GM18951 (cell line): ENCODE data around the gene ZNF277.

Source experiments
- POLR2A ChIP-seq: IDR thresholded peaks from 4 replicates; pipeline ENCODE4 v1.6.1; 2011; ENCODE audit warnings: mild to moderate bottlenecking; ENCODE audit not compliant: insufficient read length, insufficient read depth; ENCODE audit errors: extremely low read depth
- in situ Hi-C: fragments of 300-500 bp; cut with MboI; formaldehyde crosslinking; loops from one replicate; pipeline ENCODE4 v1.12.0; 2022; ENCODE audit warnings: low sequenced_read_pairs, mixed read lengths, inconsistent platforms; ENCODE audit not compliant: unreplicated experiment

Gene ZNF277

DNA sequence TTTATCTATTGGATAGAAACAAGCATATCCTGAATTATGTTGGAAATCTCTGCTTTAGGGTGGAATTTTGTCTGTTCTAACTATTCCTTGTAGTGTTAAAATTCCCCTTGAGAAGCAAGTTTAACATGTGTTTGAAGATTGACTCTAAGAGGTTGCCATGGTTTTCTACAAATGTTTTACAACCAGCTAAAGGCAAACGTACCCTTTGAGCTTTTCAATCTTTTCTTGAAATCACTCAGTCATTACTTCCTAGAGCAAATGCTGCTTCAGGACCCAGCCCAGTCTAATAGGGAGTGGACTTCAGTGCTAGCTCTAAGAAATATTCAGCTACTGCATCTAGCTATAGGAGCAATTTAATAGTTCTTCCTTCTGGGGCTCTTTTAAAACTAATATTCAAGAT, 125.0 kb downstream of the ZNF277 start:
- TF ChIP-seq POLR2A = no peak
- in situ Hi-C loops = no loop called here

DNA sequence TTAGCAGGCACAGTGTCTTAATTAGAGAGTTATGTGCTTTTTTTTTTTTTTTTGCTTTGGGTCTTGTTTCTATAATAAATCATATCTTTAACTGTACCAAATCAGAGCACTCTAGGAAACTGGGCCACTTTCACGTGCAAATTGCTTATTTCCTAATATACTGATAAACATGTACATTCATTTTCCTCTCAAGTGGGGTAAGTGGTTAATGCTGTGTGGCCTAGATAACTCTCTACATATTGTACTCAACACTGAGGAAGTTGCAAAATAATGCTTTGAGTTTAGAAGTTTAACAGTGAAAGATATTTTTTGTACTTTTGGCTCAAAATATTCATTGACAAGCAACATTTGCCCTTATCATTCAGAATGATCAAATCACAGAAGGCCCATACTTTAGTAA, 127.9 kb downstream of the ZNF277 start:
- in situ Hi-C loops = no loop called here
- TF ChIP-seq POLR2A = no peak

DNA sequence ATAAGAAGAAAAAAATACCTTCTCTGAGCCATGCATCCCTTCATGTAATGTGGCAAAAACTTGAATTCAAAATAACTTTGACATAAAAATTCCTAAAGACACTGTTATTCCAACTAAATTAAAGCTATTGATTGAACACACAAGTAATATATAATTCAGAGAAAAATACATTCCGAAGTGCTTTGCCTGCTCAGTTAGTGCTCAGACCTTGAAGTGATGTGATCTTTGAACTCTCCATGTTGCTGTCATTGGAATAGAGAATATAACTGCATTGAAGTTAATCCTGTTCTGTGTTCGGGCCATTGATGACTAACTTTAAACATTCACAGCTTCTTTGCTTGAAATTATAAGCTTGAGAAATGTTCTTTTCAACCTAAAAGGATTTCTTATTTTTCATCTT, 129.8 kb downstream of the ZNF277 start:
- no peak for TF ChIP-seq POLR2A
- in situ Hi-C loops = no loop called here

DNA sequence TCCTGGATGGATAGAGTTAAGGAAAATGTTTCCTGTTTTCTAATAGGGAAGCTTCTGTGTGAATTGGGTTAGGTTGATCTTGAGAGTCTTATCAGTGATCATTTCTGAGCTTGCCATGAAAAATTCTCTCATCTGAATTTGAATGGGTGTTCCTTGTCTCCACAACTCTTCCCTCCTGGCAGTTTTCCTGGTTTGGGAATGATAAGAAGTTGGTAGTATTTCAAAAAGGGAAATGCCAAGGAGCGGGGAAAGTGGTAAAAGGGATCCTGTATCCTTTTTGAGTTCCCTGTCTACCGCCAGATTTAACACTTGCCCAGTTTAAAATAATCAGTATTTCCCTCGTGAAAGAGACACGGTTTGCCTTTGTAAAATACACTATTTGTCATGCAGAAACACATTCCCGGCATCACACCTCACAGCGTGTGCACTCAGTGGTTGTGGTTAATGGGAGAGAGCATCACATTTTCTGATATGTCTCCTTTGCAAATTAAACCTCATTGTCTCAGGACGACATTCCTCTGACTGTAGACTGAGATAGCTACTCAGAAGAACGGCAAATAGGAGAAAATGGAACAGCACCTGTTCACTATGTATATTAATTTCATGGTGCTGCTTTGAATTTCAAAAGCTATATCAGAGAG, 130.6 kb downstream of the ZNF277 start:
- in situ Hi-C loops = no loop called here
- TF ChIP-seq POLR2A = no peak

DNA sequence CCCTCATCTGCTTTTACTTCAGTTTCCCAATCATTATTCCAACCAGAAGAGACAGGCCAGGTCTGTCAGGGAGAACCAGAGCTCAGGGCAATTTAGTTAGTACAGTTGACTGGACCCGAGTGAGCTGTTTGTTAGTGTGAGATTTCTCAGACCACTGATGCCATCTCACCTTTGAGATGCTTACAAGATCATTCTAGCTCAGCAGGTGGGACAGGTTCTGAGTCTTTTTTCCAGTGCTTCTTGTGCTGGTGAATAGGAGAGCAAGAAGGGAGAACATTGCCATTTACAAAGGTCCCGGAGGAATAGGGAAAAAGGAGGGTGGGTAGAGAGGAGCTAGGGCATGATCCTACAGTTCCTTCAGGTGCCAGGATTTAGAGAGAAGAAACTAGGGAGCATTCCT, 131.4 kb downstream of the ZNF277 start:
- no peak for TF ChIP-seq POLR2A
- in situ Hi-C loops = no loop called here

DNA sequence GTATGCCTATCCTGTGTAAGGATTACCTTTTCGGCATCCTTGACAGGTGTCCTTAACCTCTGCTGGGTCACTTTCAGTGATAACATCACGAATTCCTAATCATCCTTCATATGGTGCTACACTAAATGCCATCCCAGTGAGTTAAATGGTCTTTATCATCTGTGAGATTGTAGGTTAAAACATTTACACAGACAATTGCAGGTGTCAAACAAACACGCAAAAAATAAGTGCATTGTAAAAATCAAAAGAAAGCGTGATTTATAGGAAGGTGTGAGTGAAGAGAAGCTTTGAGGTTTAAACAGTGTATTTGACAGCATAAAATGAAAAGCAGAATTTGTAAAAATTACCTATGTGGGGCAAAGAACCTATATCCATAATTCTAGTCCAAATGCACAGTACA, 132.3 kb downstream of the ZNF277 start:
- TF ChIP-seq POLR2A = no peak
- in situ Hi-C loops = no loop called here

DNA sequence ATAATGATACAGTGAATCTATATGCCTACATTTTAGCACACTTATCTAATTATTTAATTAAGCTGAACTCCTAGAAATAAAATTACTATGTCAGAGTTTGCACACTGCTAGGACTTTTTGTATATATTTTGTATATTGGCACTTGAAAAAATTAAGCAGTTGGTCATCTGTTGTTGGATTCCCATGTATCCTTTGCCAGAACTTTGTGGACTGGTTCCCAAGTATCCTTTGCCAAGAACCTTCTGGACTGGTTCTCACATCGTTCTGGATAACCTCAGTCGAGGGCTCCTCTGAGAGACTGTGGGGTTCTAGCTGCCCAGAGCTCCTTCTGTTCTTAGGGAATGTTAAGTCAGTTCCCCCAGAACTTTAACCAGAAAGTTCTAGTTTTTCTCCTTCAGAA, 135.0 kb downstream of the ZNF277 start:
- TF ChIP-seq POLR2A = no peak
- in situ Hi-C loops = no loop called here

DNA sequence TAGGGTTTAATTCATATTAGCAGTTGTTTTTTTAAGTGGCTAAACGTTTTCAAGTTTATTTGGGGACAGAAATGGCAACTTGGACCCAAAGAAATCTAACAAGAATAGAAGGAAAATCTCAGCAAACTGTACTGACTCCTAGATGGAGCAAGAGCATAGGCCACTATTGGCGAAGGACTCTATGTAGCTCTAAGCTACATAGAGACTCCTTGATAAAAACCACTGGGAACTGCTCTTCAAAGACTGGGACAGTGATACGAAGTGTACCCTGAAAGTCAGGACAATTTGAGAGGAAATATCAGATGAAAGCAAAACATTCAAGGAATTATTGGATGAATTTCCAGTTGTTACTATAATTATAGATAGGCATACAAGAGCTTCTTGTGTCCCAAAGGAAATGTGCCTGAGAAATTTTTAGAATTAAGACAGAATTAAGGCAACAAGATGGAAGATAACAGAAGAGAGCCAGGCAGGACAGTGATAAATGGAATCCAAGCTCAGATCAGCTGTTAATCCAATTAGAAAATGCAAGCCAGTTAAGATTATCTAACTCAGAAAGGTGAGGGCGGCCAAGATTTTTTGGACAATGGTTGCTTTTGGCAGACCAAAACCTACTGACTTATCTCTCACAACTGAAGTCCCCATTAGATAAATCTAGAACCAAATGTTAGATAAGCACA, 140.0 kb downstream of the ZNF277 start:
- in situ Hi-C loops = no loop called here
- no peak for TF ChIP-seq POLR2A

DNA sequence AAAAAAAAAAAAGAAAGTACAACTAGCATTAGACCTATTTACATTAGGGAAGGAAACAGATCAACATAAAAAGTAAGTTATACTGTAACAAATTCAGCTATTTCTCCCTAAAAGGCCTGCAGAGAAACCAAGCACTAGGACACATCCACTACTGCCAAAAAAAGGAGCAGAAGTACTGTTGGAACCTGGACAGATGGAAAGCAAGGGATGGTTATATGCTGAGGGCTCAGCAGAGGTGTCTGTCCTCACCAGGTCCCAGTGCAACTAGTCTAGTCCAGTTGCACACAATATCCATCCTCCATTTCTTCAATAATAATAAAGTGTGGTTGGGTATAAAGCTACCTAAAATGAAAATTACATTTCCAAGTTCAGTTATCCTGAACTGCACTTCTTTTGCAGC, 140.6 kb downstream of the ZNF277 start:
- in situ Hi-C loops = no loop called here
- no peak for TF ChIP-seq POLR2A

DNA sequence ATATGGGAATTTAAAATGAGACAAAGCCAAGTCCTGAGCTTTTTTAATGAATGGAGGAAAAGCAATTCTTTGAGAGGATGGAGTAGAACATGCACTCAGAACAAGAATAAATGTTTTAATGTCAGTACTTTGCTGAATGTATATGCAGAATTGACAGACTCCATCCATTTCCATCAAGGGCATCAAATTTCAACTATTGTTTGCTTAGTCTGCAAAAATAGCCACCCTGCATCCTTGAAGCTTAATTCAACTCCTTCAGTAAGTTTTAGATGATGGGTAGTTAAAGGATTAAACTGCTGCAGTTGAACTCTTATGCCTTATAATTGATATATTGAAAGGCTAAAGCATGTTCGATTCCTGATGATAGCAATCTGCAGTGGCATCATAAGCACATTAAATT, 144.1 kb downstream of the ZNF277 start:
- no peak for TF ChIP-seq POLR2A
- in situ Hi-C loops = no loop called here

DNA sequence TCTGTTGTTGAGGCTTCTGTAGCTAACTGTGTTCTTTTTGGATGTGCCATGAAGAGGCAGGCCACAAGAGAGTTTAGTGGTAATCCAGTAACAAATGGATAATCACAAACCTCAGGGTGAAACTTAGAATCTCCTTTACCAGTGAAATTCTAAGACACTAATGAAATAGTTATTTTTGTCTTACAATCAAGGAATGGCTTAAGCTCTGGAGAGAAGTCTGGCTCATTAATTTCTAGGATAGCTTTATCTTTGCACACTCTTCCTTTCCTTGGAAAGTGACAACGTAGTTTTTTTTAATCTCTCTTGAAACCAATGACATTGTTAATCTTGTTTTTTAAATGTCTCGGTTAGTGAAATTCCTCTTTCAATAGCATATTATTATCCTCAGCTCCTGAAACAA, 150.1 kb downstream of the ZNF277 start:
- no peak for TF ChIP-seq POLR2A
- in situ Hi-C loops = no loop called here

DNA sequence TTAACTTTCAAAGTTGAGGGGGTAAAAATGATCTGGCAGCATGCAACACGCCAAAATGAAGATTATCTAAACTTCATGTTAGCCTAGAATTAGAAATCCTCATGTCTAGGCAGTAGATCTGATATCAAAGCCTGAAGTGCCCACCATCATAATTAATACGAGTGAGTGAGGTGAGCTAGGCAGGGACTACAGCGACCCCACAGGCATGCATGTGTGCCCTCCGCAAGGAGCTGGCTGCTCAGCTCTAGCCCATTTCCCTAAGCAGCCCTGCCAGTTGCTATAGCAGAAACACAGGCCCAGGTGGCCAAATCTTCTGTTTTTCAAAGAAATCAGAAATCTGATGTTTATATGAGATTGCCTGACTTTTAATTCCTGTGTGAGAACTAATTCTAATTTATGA, 150.6 kb downstream of the ZNF277 start:
- TF ChIP-seq POLR2A = no peak
- in situ Hi-C loops = no loop called here

DNA sequence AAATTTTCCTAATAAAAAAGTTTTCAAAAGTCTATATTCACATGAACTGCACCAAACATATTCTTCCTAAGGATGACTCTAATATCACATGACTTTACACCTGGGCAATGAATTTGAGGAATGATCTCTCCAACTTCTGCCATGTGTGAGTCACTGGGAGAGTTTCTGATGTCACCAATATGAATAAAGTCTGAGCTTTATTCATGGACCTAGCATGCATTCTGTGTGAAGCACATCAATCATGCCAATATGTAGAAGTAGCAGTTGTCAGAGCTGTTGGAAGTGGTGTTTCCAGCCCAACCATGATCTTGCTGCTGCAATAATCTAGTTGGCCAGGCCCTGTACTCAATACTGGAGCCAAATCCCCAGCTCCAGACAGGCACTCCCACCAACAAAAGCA, 152.0 kb downstream of the ZNF277 start:
- in situ Hi-C loops = no loop called here
- no peak for TF ChIP-seq POLR2A

DNA sequence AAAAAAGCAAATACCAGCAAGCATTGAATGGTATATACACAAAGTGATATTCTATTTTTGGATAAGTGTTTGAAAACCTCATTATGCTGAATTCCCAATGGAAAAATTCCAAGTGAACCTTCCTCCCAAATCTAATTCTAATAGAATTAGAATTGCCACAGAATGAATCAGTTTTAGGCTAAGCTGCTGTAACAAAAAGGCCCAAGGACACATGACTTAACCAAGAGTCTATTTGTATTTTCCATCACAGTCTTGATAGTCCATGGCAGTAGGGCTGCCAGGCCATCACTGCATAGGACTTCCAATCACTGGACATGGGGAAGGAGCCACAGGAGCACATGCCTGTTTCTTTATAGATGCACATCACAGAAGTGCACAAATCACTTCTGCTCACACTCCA, 152.6 kb downstream of the ZNF277 start:
- TF ChIP-seq POLR2A = no peak
- in situ Hi-C loops = no loop called here
